Natural killer cell (primary cell): ENCODE measurements around the gene GRIN1. TPM values are rescaled to one million over a fixed set of nuclear protein-coding genes. Genes with fewer than 3 reads are reported as not detected.
A peak's percentile ranks its signal among the peaks of the same experiment; 100 is the strongest.
"Not testable (repeated sequence)": the region's sequence is repeated elsewhere in the genome, so short reads cannot be mapped to it uniquely, and the experiment has no call there.

Experiments used
- ATAC-seq, 3 donors: fragments of 150-1000 bp in 2 of 3; fragments of 200-7000 bp in 1 of 3; cut with Tn5 transposase; 1 replicate in 1 of 3; 2 replicates in 2 of 3; pipeline ENCODE4 v1.10.0; 2021; ENCODE audit warnings: mild to moderate bottlenecking in 2 of 3, moderate library complexity in 2 of 3
- DNase-seq, 2 donors: peaks; one replicate each; pipeline versions ENCODE4 v3.0.0 to v3.0.0-alpha.2; 2013 to 2021; ENCODE audit warnings: mixed read lengths in 1 of 2
- H3K27ac ChIP-seq: one replicate; pipeline ENCODE4 v1.5.1; 2013; ENCODE audit warnings: mild to moderate bottlenecking, low read length
- H3K27me3 ChIP-seq: one replicate; pipeline ENCODE4 v1.6.1; 2013; ENCODE audit warnings: low read length; ENCODE audit not compliant: control insufficient read depth, insufficient read depth
- H3K36me3 ChIP-seq: one replicate; pipeline ENCODE4 v1.6.1; 2013; ENCODE audit warnings: low read length; ENCODE audit not compliant: control insufficient read depth, insufficient read depth
- H3K4me1 ChIP-seq: one replicate; pipeline ENCODE4 v1.6.1; 2013; ENCODE audit warnings: low read length; ENCODE audit not compliant: control insufficient read depth, insufficient read depth
- H3K4me3 ChIP-seq: one replicate; pipeline ENCODE4 v1.5.1; 2013; ENCODE audit warnings: low read length
- H3K9me3 ChIP-seq: one replicate; pipeline ENCODE4 v1.6.1; 2013; ENCODE audit warnings: low read length; ENCODE audit not compliant: control insufficient read depth, insufficient read depth
- H3K27ac Mint-ChIP-seq, 2 donors: one replicate each; pipeline ENCODE4 v1.8.0; 2022; ENCODE audit warnings: mild to moderate bottlenecking in 2 of 2, mixed read lengths in 2 of 2, moderate library complexity in 1 of 2
- H3K27me3 Mint-ChIP-seq, 2 donors: one replicate each; pipeline ENCODE4 v1.8.0; 2022; ENCODE audit warnings: low read depth in 2 of 2, mixed read lengths in 2 of 2
- H3K36me3 Mint-ChIP-seq: one replicate; pipeline ENCODE4 v1.8.0; 2022; ENCODE audit warnings: mixed read lengths
- H3K4me1 Mint-ChIP-seq, 2 donors: one replicate each; pipeline ENCODE4 v1.8.0; 2022; ENCODE audit warnings: mixed read lengths in 2 of 2
- H3K4me3 Mint-ChIP-seq: one replicate; pipeline ENCODE4 v1.8.0; 2022; ENCODE audit warnings: mild to moderate bottlenecking, moderate library complexity, mixed read lengths
- H3K9me3 Mint-ChIP-seq, 2 donors: one replicate each; pipeline ENCODE4 v1.8.0; 2022; ENCODE audit warnings: mixed read lengths in 2 of 2
- WGBS: methylation state at CpG from one replicate; pipeline ENCODE4 v1.1.7; 2013; ENCODE audit warnings: missing lambda C conversion rate; ENCODE audit not compliant: insufficient coverage; 5-methylcytosine and 5-hydroxymethylcytosine counted together
- intact Hi-C: fragments of 100-400 bp; cut with micrococcal nuclease; formaldehyde crosslinking; loops from one replicate; pipeline ENCODE4 v1.14.2; 2022
- total RNA-seq, 4 donors: library from RNA; stranded (reverse); fragments of 120-200 nt in 1 of 4; gene quantifications; one replicate each; pipeline versions ENCODE4 v1.2.3 to v1.2.4, GENCODE V29; 2013 to 2022
- TF ChIP-seq, protein P1 (sequence below): fragments of 200-600 bp; IDR thresholded peaks from one replicate; pipeline ENCODE4 v1.8.0; 2022; ENCODE audit warnings: antibody characterized with exemption

Gene GRIN1
- total RNA-seq, 3 donors from 2014 or later (not counting 1 experiment from before 2014, with no cell fraction given): not detected

DNA sequence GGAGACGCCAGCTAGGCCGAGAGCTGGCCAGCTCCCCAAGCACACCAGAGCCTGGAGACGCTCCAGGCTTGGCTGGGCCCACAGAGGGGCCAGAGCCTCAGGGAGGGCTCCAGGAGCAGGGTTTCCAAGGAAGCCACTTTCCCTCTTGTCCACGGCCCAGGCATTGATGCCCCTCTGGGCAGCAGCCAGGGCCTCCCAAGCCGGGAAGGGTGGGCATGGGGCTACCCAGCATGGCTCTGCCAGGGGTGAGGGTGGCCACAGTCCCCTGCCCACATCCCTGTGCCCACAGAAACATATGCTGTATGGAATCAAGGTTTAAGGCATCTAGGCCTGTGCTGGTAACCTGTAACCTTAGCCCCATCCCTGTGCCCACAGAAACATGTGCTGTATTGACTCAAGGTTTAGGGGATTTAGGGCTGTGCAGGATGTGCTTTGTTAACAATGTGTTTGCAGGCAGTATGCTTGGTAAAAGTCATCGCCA lies 22.9 kb upstream of the GRIN1 start:
- H3K27me3 ChIP-seq: no peaks in the 10 kb centered on the region
- peaks cover 18% of the 10 kb centered on the region for H3K4me1 ChIP-seq
- no peaks in the 10 kb centered on the region for H3K9me3 ChIP-seq
- WGBS: 76% methylated on average over 6 of the region's 6 CpGs
- Mint-ChIP-seq H3K27ac (no peak overlapping the region), H3K9me3 (no peaks in the 10 kb centered on the region), H3K27me3 (no peaks in the 10 kb centered on the region), H3K4me1 (no peaks in the 10 kb centered on the region), H3K4me3 (peak overlapping the region; percentile 25), H3K36me3 (no peaks in the 10 kb centered on the region)
- ATAC-seq: no peak
- H3K4me3 ChIP-seq: no peak overlapping the region
- H3K27ac ChIP-seq: no peak overlapping the region
- TF ChIP-seq, protein P1, sequence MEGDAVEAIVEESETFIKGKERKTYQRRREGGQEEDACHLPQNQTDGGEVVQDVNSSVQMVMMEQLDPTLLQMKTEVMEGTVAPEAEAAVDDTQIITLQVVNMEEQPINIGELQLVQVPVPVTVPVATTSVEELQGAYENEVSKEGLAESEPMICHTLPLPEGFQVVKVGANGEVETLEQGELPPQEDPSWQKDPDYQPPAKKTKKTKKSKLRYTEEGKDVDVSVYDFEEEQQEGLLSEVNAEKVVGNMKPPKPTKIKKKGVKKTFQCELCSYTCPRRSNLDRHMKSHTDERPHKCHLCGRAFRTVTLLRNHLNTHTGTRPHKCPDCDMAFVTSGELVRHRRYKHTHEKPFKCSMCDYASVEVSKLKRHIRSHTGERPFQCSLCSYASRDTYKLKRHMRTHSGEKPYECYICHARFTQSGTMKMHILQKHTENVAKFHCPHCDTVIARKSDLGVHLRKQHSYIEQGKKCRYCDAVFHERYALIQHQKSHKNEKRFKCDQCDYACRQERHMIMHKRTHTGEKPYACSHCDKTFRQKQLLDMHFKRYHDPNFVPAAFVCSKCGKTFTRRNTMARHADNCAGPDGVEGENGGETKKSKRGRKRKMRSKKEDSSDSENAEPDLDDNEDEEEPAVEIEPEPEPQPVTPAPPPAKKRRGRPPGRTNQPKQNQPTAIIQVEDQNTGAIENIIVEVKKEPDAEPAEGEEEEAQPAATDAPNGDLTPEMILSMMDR: no peak
- no peak for DNase-seq
- intact Hi-C loops: loop anchor here (5.0 kb wide), 1 partner anchor 111 kb away; the partner anchor contains the start of genes CYSRT1 and RNF224
- peaks cover 8% of the 10 kb centered on the region for H3K36me3 ChIP-seq

DNA sequence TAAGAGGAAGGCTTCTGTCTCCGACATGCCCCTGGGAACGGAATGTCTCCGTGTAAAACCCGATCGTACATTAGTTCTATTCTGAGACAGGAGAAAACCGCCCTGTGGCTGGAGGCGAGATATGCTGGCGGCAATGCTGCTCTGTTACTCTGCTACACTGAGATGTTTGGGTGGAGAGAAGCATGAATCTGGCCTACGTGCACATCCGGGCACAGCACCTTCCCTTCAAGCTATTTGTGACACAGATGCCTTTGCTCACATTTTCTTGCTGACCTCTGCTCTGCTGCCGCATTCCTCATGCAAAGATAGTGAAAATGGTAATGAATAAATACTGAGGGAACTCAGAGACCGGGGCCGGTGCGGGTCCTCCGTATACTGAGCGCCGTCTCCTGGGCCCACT lies 22.2 kb upstream of the GRIN1 start:
- peaks cover 4% of the 10 kb centered on the region for H3K36me3 ChIP-seq
- ATAC-seq (no peak), DNase-seq (no peak)
- TF ChIP-seq, protein P1: no peak
- Mint-ChIP-seq H3K4me3 (no peak overlapping the region), H3K27ac (no peak overlapping the region), H3K36me3 (no peaks in the 10 kb centered on the region), H3K4me1 (no peaks in the 10 kb centered on the region), H3K27me3 (no peaks in the 10 kb centered on the region), H3K9me3 (no peaks in the 10 kb centered on the region)
- H3K27ac ChIP-seq: no peak overlapping the region
- H3K27me3 ChIP-seq: no peaks in the 10 kb centered on the region
- WGBS: 95% methylated on average over 17 of the region's 17 CpGs
- no peaks in the 10 kb centered on the region for H3K9me3 ChIP-seq
- intact Hi-C loops: loop anchor here (5.0 kb wide), 1 partner anchor 111 kb away; the partner anchor contains the start of genes CYSRT1 and RNF224
- no peak overlapping the region for H3K4me3 ChIP-seq
- peaks cover 18% of the 10 kb centered on the region for H3K4me1 ChIP-seq

DNA sequence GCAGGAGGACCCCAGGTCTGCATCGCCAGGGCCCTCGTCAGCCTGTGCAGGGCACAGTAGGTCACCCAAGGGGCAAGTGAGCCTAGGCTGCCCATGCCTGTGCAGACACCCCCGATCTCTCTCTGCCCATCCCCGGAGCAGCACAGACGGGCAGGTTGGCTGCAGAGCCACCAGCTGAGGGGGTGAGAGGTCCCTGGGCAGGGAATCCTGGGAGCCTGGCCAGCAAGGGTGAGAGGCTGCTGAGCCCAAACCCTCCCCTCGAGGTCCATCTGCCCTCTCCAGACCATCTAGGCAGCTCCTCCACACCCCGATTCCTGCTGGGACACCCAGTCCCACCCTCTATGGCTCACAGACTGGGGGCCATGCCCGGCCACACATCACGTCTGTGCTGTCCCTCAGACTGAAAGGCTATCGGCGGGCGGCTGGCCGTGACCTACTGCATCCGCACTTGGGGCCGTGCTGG lies 21.7 kb upstream of the GRIN1 start:
- Histone ChIP-seq H3K27me3 (no peaks in the 10 kb centered on the region), H3K4me1 (peaks cover 18% of the 10 kb centered on the region), H3K4me3 (no peak overlapping the region), H3K36me3 (peaks cover 2% of the 10 kb centered on the region), H3K27ac (no peak overlapping the region), H3K9me3 (no peaks in the 10 kb centered on the region)
- intact Hi-C loops: loop anchor here (5.0 kb wide), 1 partner anchor 110 kb away; the partner anchor contains the start of genes CYSRT1 and RNF224
- Mint-ChIP-seq H3K4me3 (no peak overlapping the region), H3K4me1 (peaks cover 0 to 4% of the 10 kb centered on the region in 2 donors), H3K36me3 (no peaks in the 10 kb centered on the region), H3K9me3 (no peaks in the 10 kb centered on the region), H3K27ac (no peak overlapping the region), H3K27me3 (no peaks in the 10 kb centered on the region)
- 89% methylated on average over 15 of the region's 15 CpGs for WGBS
- DNase-seq (no peak), ATAC-seq (no peak)
- TF ChIP-seq, protein P1: no peak

DNA sequence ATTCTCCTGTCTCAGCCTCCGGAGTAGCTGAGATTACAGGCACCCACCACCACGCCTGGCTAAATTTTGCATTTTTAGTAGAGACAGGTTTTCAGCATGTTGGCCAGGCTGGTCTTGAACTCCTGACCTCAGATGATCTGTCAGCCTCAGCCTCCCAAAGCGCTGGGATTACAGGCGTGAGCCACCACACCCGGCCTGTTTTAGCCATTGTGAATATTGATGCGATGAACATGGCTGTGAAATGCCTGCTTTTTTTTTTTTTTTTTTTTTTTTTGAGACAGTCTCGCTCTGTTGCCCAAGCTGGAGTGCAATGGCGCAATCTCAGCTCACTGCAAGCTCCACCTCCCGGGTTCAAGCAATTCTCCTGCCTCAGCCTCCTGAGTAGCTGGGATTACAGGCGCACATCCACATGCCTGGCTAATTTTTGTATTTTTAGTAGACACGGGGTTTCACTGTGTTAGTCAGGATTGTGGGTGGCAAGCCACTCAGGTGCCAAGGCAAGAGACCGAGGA lies 20.8 kb upstream of the GRIN1 start:
- not testable (repeated sequence) for H3K27me3 Mint-ChIP-seq, H3K36me3 Mint-ChIP-seq, H3K4me3 Mint-ChIP-seq, H3K36me3 ChIP-seq, H3K4me1 Mint-ChIP-seq, H3K9me3 Mint-ChIP-seq, H3K4me3 ChIP-seq, ATAC-seq, H3K27ac Mint-ChIP-seq, H3K9me3 ChIP-seq, H3K27me3 ChIP-seq, DNase-seq, H3K27ac ChIP-seq
- 89% methylated on average over 10 of the region's 12 CpGs for WGBS
- peaks cover 13% of the 10 kb centered on the region for H3K4me1 ChIP-seq
- intact Hi-C loops: loop anchor here (5.0 kb wide), 1 partner anchor 109 kb away; the partner anchor contains the start of genes CYSRT1 and RNF224

DNA sequence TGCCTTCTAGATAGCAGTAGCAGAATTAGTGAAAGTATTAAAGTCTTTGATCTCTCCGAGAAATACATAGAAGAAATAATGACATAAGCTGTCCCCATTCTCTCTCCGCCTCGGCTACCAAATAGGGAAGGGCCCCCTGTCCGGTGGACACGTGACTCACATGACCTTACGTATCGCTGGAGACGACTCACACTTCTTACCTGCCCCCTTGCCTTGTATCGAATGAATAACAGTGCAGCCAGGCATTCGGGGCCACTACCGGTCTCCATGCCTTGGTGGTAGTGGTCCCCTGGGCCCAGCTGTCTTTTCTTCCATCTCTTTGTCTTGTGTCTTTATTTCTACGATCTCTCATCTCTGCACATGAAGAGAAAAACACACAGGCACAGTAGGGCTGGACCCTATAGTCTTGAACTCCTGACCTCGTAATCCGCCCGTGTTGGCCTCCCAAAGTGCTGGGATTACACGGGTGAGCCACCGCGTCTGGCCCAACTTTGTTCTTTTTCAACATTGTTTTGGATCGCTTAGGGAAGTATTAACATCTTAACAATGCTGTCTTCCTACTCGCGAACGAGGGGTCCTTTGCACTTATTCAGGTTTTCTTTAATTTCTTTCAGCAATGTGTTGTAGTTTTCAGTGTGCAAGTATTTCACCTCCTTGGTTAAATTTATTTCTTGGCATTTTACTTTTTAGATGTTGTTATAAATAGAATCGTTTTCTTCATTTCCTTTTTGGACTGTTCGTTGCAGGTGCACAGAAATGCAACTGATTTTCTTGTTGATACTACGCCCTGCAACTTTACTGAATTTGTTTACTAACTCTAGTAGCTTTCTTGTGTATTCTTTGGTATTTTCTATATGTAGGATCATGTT lies 16.8 kb upstream of the GRIN1 start:
- intact Hi-C loops, H3K36me3 Mint-ChIP-seq, DNase-seq, H3K27me3 Mint-ChIP-seq, H3K9me3 Mint-ChIP-seq, H3K27ac Mint-ChIP-seq, H3K4me1 ChIP-seq, H3K9me3 ChIP-seq, H3K27me3 ChIP-seq, H3K36me3 ChIP-seq, H3K4me3 ChIP-seq, H3K27ac ChIP-seq, ATAC-seq: not testable (repeated sequence)
- Mint-ChIP-seq H3K4me3 (peak overlapping the region; percentile 10), H3K4me1 (peaks cover 6 to 11% of the 10 kb centered on the region in 2 donors)
- 69% methylated on average over 11 of the region's 25 CpGs for WGBS
